Stimulated activated naive CD4-positive, alpha-beta T cell treated with Interleukin-2 at 50 U/mL for 16 hours (primary cell): ENCODE measurements around the gene MLKL.

Experiments used
- DNase-seq: peaks from one replicate; lab custom pipeline; 2025; lab: John Stamatoyannopoulos, UW

The MLKL gene

DNA sequence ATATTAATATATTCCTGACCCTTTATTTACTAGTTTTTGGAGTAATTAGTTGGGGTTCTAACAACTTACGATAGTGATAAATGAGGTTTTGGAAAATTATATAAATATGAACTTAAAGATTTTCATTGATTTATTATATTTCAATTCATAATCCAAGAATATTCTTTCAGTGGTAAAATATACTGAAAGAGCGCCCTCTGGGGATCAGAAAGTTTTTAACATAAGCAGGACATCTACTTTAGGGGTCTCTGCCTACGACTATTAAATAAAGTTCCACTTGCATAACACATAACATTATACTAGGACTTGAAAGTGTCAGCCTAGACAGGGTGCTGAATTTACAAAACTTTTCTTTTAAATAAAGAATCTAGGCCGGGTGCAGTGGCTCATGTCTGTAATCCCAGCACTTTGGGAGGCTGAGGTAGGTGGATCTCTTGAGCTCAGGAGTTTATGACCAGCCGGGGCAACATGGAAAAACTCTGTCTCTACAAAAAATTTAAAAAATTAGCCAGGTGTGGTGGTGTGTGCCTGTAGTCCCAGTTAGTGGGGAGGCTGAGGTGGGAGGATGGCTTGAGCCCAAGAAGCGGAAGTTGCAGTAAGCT is 49.6 kb downstream of the MLKL start:
- DNase-seq, result no peak

- DNase-seq, result no peak
These were observed 50.7 kb downstream of the MLKL start for GRCh38 chr16:74649839-74650504.

DNA sequence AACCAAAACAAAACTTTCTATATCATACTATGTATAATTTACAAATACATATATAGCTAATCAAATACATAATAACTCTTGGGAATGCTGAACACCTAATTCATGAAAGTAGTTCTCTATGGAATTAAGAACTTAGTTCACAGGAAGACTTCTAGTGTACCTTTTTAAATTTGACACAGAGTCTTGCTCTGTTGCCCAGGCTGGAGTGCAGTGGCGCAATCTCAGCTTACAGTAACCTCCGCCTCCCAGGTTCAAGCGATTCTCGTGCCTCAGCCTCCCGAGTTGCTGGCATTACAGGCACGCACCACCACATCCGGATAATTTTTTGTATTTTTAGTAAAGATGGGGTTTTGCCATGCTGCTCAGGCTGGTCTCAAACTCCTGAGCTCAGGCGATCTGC is 58.7 kb downstream of the MLKL start:
- DNase-seq, result no peak

GRCh38 chr16:74637742-74638453 is 62.8 kb downstream of the MLKL start:
- DNase-seq, result no peak

DNA sequence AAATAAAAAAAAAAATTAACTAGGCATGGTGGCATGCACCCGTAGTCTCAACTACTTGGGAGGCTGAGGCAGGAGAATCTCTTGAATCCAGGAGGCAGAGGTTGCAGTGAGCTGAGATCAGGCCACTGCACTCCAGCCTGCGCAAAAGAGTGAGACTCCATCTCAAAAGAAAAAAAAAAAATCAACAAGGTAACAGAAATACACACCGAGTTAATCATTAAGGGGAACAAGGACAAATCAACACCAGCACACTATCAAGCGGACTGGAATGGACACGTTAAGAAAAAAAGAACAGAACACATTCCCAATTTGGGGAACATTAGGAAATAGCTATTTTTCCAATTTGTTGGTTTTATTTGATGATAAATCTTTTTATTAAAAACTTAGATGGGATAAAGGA is 65.4 kb downstream of the MLKL start:
- no peak for DNase-seq

DNA sequence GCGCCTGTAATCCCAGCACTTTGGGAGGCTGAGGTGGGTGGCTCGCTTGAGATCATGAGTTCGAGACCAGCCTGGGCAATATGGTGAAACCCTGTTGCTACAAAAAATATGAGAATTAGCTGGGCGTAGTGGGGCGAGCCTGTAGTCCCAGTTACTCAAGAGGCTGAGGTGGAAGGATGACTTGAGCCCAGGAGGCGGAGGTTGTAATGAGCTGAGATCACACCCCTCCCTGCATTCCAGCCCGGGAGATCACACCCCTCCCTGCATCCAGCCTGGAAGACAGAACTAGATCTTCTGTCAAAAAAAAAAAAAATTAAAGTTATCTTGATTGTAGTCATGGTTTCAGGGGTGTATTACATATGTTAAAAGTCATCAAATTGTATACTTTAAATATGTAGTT is 67.0 kb downstream of the MLKL start:
- no peak for DNase-seq

GRCh38 chr16:74627506-74628220 is 73.0 kb downstream of the MLKL start:
- no peak for DNase-seq

DNA sequence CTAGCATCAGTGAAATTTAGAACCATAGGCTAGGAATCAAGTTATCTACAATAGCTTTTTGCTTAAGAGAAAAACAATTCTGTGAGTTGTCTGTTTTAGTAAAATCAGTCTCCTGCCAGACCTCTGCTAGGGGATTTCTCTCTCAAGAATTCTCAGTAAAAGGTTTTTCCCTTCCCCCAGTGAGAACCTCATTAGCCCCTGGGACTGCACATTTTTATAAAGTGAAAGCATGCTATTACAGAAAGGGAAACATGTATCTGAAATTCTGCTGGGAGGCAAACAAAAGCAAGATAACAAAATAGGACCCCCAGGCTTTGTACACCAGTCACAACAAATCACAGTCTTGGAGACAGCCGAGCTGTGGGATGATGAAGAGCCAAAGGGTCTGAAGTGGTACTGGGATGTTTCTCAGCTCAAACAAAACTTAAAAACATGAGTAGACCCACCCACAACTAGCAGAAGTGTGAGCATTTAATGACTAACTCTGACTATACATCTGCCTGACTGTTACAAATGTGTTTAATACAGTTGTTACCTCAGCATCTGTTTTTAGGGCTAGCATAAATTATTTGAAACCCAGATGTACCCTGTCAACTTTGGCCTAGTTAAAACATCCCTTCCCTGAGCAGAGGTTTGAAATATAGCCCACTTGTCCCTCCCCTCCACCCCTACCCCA is 73.8 kb downstream of the MLKL start:
- DNase-seq, result no peak

GRCh38 chr16:74625500-74626350 is 74.9 kb downstream of the MLKL start:
- DNase-seq, result no peak

DNA sequence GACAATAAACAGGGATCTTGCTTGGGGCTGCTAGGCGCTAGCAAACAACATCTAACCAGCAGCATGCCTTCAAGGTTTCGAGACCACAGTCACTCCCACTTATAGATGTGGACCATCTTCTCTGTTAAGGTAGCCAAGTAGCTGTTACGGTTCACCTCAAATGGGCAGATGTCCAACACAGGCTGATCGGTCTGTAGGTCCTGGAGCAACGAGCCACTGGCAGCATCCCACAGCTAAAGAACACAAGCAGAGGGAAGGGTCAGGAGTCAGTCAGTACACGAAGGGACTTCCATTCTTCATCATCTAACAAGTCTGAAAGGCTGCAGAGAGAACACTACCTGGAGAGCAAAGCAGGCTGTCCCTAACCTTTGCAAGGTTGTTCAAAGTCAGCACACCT is 76.8 kb downstream of the MLKL start:
- no peak for DNase-seq

- DNase-seq, result no peak
These were observed 77.3 kb downstream of the MLKL start for GRCh38 chr16:74623214-74623838.

DNA sequence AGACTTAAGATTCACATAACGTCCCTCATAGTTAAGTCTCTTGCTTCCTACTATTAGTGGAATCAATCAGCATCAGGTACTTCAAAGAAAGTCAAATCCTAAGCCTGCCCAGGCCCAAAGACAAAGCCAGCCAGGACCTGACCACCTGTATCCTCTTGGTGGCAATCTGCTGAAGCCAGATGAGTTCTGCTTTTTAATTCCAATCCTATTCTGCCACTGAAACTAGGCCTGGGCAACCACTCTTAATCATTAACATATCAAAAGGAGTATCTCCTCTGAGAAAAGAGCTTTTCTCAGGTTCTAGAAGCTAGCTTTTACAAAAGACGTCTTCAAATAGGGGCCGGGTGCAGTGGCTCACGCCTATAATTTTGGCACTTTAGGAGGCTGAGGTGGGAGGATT is 78.7 kb downstream of the MLKL start:
- no peak for DNase-seq
